GM18909 (cell line): ENCODE measurements around the gene RASGRF2.

Experiments
- ATAC-seq: cut with Tn5 transposase; IDR thresholded peaks from one replicate; pipeline ENCODE4 v1.9.1; 2021; ENCODE audit warnings: mild to moderate bottlenecking; ENCODE audit not compliant: unreplicated experiment, poor library complexity

Gene RASGRF2

GRCh38 chr5:81184749-81185110, 224.6 kb downstream of the RASGRF2 start:
- no peak for ATAC-seq

- ATAC-seq, result no peak
Observed at GRCh38 chr5:81187885-81188284, 227.7 kb downstream of the RASGRF2 start.

- no peak for ATAC-seq
Observed at GRCh38 chr5:81188962-81189361, 228.8 kb downstream of the RASGRF2 start.

- ATAC-seq, result no peak
Observed at GRCh38 chr5:81189875-81190498, 229.8 kb downstream of the RASGRF2 start.

- no peak for ATAC-seq
Observed at GRCh38 chr5:81191726-81192372, 231.7 kb downstream of the RASGRF2 start.

- ATAC-seq, result no peak
Observed at GRCh38 chr5:81192373-81192750, 232.2 kb downstream of the RASGRF2 start.

- ATAC-seq, result peak; percentile 89
Observed at GRCh38 chr5:81194633-81195334, 234.6 kb downstream of the RASGRF2 start.

GRCh38 chr5:81195335-81195929, 235.3 kb downstream of the RASGRF2 start:
- no peak for ATAC-seq

GRCh38 chr5:81202655-81203054, 242.5 kb downstream of the RASGRF2 start:
- ATAC-seq, result no peak

GRCh38 chr5:81203729-81204128, 243.6 kb downstream of the RASGRF2 start:
- ATAC-seq, result no peak

- no peak for ATAC-seq
Observed at GRCh38 chr5:81204205-81204604, 244.0 kb downstream of the RASGRF2 start.

GRCh38 chr5:81205058-81205457, 244.9 kb downstream of the RASGRF2 start:
- no peak for ATAC-seq

- no peak for ATAC-seq
Observed at GRCh38 chr5:81207009-81207408, 246.8 kb downstream of the RASGRF2 start.

- ATAC-seq, result no peak
Observed at GRCh38 chr5:81208904-81209303, 248.7 kb downstream of the RASGRF2 start.

GRCh38 chr5:81209386-81209785, 249.2 kb downstream of the RASGRF2 start:
- ATAC-seq, result no peak

- no peak for ATAC-seq
Observed at GRCh38 chr5:81209869-81210493, 249.8 kb downstream of the RASGRF2 start.

GRCh38 chr5:81212211-81212751, 252.1 kb downstream of the RASGRF2 start:
- peak; percentile 65 for ATAC-seq

GRCh38 chr5:81213070-81213469, 252.9 kb downstream of the RASGRF2 start:
- no peak for ATAC-seq

GRCh38 chr5:81214848-81215247, 254.7 kb downstream of the RASGRF2 start:
- ATAC-seq, result no peak

GRCh38 chr5:81216152-81216551, 256.0 kb downstream of the RASGRF2 start:
- ATAC-seq, result no peak

GRCh38 chr5:81219389-81219788, 259.2 kb downstream of the RASGRF2 start:
- no peak for ATAC-seq
